Astrocyte (in vitro differentiated cells and primary cell): ENCODE data around the gene RCL1. TPM values are rescaled to one million over a fixed set of nuclear protein-coding genes. Genes with fewer than 3 reads are reported as not detected.

Experiments
- DNase-seq: peaks from one replicate; pipeline ENCODE4 v3.0.0-alpha.2; 2010; ENCODE audit warnings: low read depth
- FAIRE-seq: peaks from 2 replicates; lab custom pipeline; 2011; peaks lifted over from hg19 to GRCh38; lab: Jason Lieb, UNC
- H2AFZ ChIP-seq: 2 replicates; pipeline ENCODE4 v1.6.0; 2012; ENCODE audit warnings: low read depth, low read length, inconsistent platforms
- H3K27ac ChIP-seq: 2 replicates; pipeline ENCODE4 v1.5.1; 2011; ENCODE audit warnings: low read depth, low read length, inconsistent platforms
- H3K27me3 ChIP-seq: 2 replicates; pipeline ENCODE4 v1.6.0; 2011; ENCODE audit warnings: low read length, inconsistent platforms; ENCODE audit not compliant: insufficient read depth
- H3K36me3 ChIP-seq: 2 replicates; pipeline ENCODE4 v1.5.1; 2011; ENCODE audit warnings: low read length, inconsistent platforms; ENCODE audit not compliant: insufficient read depth
- H3K4me1 ChIP-seq: 2 replicates; pipeline ENCODE4 v1.5.1; 2011; ENCODE audit warnings: low read length, inconsistent platforms; ENCODE audit not compliant: insufficient read depth
- H3K4me2 ChIP-seq: 2 replicates; pipeline ENCODE4 v1.6.0; 2012; ENCODE audit warnings: low read length, inconsistent platforms
- H3K4me3 ChIP-seq: 2 replicates; pipeline ENCODE4 v1.5.1; 2011; ENCODE audit warnings: low read depth, mild to moderate bottlenecking, low read length, inconsistent platforms; ENCODE audit not compliant: insufficient read depth
- H3K79me2 ChIP-seq: 2 replicates; pipeline ENCODE4 v1.6.0; 2012; ENCODE audit warnings: mild to moderate bottlenecking, low read length, inconsistent platforms; ENCODE audit not compliant: insufficient read depth
- H3K9ac ChIP-seq: 2 replicates; pipeline ENCODE4 v1.6.0; 2012; ENCODE audit warnings: mild to moderate bottlenecking, low read length, inconsistent platforms
- H3K9me3 ChIP-seq: 2 replicates; pipeline ENCODE4 v1.5.1; 2012; ENCODE audit warnings: low read depth, mild to moderate bottlenecking, low read length, inconsistent platforms; ENCODE audit not compliant: insufficient read depth
- H4K20me1 ChIP-seq: 2 replicates; pipeline ENCODE4 v1.6.0; 2012; ENCODE audit warnings: low read length, inconsistent platforms; ENCODE audit not compliant: insufficient read depth
- H3K27ac Mint-ChIP-seq: one replicate; pipeline ENCODE4 v1.8.0; 2021; ENCODE audit warnings: mild to moderate bottlenecking, mixed read lengths; ENCODE audit not compliant: unreplicated experiment
- H3K27me3 Mint-ChIP-seq: one replicate; pipeline ENCODE4 v1.8.0; 2021; ENCODE audit warnings: low read depth, mixed read lengths; ENCODE audit not compliant: unreplicated experiment
- H3K36me3 Mint-ChIP-seq: one replicate; pipeline ENCODE4 v1.8.0; 2021; ENCODE audit warnings: low read depth, mixed read lengths; ENCODE audit not compliant: unreplicated experiment
- H3K4me1 Mint-ChIP-seq: one replicate; pipeline ENCODE4 v1.8.0; 2021; ENCODE audit warnings: low read depth, mixed read lengths; ENCODE audit not compliant: unreplicated experiment
- H3K4me3 Mint-ChIP-seq: one replicate; pipeline ENCODE4 v1.8.0; 2021; ENCODE audit warnings: mild to moderate bottlenecking, moderate library complexity, mixed read lengths; ENCODE audit not compliant: unreplicated experiment
- H3K9me3 Mint-ChIP-seq: one replicate; pipeline ENCODE4 v1.8.0; 2021; ENCODE audit warnings: mild to moderate bottlenecking, mixed read lengths; ENCODE audit not compliant: unreplicated experiment
- CTCF ChIP-seq: IDR thresholded peaks from 2 replicates; pipeline ENCODE4 v1.5.1; 2011; ENCODE audit warnings: low read depth, mild to moderate bottlenecking, inconsistent platforms, low read length, moderate library complexity; ENCODE audit not compliant: insufficient read depth
- EZH2 ChIP-seq: IDR thresholded peaks from 2 replicates; pipeline ENCODE4 v1.6.1; 2012; ENCODE audit warnings: mild to moderate bottlenecking, low read length, inconsistent platforms; ENCODE audit not compliant: insufficient read depth
- total RNA-seq: library from RNA; stranded (reverse); gene quantifications from 2 replicates; pipeline ENCODE4 v1.2.1, GENCODE V29; 2021

Gene RCL1
- total RNA-seq, 1 donor from 2014 or later, result 22.3 TPM

GRCh38 chr9:4762108-4762885, 30.4 kb upstream of the RCL1 start:
- H2AFZ ChIP-seq, result peak overlapping the region; percentile 62
- Mint-ChIP-seq H3K4me1 (peaks cover 13% of the 10 kb centered on the region), H3K9me3 (no peaks in the 10 kb centered on the region), H3K27me3 (peaks cover 11% of the 10 kb centered on the region), H3K4me3 (peak overlapping the region; percentile 62), H3K27ac (peak overlapping the region; percentile 50), H3K36me3 (no peaks in the 10 kb centered on the region)
- no peaks in the 10 kb centered on the region for H3K9me3 ChIP-seq
- FAIRE-seq, result peak; percentile 87
- no peaks in the 10 kb centered on the region for H3K36me3 ChIP-seq
- TF ChIP-seq CTCF (peak; percentile 90), EZH2 (no peak)
- peak; percentile 59 for DNase-seq
- no peaks in the 10 kb centered on the region for H3K27me3 ChIP-seq
- H3K4me2 ChIP-seq, result peak overlapping the region; percentile 66
- H3K79me2 ChIP-seq, result no peaks in the 10 kb centered on the region
- H4K20me1 ChIP-seq, result no peaks in the 10 kb centered on the region
- H3K27ac ChIP-seq, result no peak overlapping the region
- peak overlapping the region; percentile 27 for H3K9ac ChIP-seq
- H3K4me3 ChIP-seq, result no peak overlapping the region
- H3K4me1 ChIP-seq, result peaks cover 8% of the 10 kb centered on the region

- peaks cover 13% of the 10 kb centered on the region for H3K4me1 Mint-ChIP-seq
- H3K4me3 ChIP-seq, result no peak overlapping the region
- no peak for FAIRE-seq
These were observed 29.7 kb upstream of the RCL1 start for GRCh38 chr9:4762886-4763541.

More at GRCh38 chr9:4762886-4763541, 29.7 kb upstream of the RCL1 start:
- Histone ChIP-seq H4K20me1 (no peaks in the 10 kb centered on the region), H3K4me2 (peak overlapping the region; percentile 66), H3K4me1 (peaks cover 8% of the 10 kb centered on the region), H3K27ac (no peak overlapping the region), H3K36me3 (no peaks in the 10 kb centered on the region), H3K79me2 (no peaks in the 10 kb centered on the region), H3K9ac (peak overlapping the region; percentile 27), H3K9me3 (no peaks in the 10 kb centered on the region), H3K27me3 (no peaks in the 10 kb centered on the region), H2AFZ (peak overlapping the region; percentile 62)
- no peak for DNase-seq
- Mint-ChIP-seq H3K27me3 (peaks cover 11% of the 10 kb centered on the region), H3K9me3 (no peaks in the 10 kb centered on the region), H3K27ac (peak overlapping the region; percentile 50), H3K36me3 (no peaks in the 10 kb centered on the region), H3K4me3 (peak overlapping the region; percentile 62)
- TF ChIP-seq CTCF (no peak), EZH2 (no peak)
